HG03432 (cell line): ENCODE measurements around the gene CCDC126.
"Not testable (repeated sequence)": the region's sequence is repeated elsewhere in the genome, so short reads cannot be mapped to it uniquely, and the experiment has no call there.

Source experiments
- ATAC-seq: cut with Tn5 transposase; IDR thresholded peaks from one replicate; pipeline ENCODE4 v1.9.1; 2021; ENCODE audit warnings: mild to moderate bottlenecking, moderate library complexity; ENCODE audit not compliant: unreplicated experiment

The CCDC126 gene

GRCh38 chr7:23597094-23598091 lies at the start of gene CCDC126:
TSS of gene CCDC126 (plus strand) at chr7:23597382. CDS start at chr7:23611316, 13,934 bp downstream.
- ATAC-seq, result peak; percentile 87

- no peak for ATAC-seq
Measured at GRCh38 chr7:23547662-23548061, 49.5 kb upstream of the CCDC126 start.

DNA sequence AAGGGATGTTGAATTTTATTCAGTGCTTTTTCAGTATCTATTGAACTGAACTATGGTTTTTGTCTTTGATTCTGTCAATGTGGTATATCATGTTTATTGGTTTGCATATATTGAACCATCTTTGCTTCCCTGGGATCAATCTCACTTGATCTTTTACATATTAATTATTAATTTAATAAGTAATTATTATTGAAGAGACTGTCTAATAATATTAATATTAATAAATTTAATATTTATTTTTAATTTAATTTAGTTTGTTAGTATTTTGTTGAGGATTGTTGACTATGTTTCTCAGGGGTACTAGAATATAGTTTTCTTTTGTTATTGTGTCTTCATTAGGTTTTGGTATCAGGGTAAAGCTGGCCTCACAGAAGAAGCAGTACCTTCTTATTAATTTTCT lies 38.9 kb upstream of the CCDC126 start:
- ATAC-seq, result no peak

DNA sequence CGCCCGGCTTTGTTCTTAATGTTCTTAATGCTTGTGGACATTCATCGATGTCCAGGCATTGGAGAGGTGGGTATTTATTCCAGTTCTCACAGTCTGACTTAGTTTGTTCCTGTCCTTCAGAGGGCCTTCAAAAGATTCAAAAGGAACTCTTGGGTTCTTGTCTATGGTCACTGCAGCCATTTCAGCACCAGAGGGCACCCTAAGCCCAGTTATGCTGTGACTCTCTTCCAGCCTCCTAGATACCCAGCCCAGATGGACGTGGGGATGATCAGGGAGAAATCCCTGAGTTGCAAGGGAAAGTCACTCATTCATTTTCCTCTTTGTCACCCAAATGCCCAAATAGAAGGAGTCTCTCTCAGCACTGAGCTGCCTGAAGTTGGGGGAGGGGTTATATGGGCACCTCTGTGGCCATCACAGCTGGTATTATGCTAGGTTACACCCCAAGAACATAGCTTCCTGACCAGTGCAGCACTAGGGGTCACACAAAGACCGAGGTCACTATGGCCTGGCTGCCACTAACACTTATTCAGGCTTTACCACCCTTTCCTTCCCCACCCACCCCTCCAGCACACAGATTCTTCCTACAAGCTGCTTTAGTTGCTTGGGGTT lies 26.5 kb upstream of the CCDC126 start:
- ATAC-seq, result peak; percentile 88

DNA sequence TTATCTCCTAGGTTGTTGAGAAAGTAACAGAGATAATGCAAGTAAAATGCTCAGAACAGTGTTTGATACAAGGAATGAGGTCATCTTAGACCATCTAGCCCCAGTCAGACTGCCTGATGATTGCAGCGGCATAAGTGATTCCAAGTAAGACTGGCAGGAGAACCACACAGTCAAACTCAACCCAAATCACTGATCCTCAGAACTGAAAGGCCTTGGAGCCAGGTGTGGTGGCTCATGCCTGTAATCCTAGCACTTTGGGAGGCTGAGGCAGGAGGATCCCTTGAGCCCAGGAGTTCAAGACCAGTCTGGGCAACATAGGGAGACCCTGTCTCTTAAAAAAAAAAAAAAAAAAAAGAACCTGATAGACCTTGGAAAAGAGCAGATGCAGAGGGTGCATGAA lies 15.2 kb upstream of the CCDC126 start:
- not testable (repeated sequence) for ATAC-seq

DNA sequence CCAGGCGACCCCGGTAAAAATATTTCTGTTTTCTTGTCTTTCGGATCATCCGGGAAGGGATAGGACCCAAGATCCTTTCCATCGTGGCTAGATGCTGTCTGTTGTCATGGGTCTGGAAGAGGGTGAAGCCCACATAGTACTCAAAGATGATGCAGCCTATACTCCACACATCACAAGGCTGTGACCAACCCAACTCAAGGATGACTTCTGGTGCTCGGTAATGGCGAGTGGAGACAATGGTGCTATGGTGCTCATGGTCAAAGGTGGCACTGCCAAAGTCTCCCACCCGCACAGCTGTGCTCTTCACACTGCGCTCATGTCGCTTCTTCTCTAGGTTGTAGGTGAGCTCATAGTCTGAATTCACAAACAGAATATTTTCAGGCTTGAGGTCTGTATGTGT lies 11.9 kb upstream of the CCDC126 start:
- not testable (repeated sequence) for ATAC-seq

DNA sequence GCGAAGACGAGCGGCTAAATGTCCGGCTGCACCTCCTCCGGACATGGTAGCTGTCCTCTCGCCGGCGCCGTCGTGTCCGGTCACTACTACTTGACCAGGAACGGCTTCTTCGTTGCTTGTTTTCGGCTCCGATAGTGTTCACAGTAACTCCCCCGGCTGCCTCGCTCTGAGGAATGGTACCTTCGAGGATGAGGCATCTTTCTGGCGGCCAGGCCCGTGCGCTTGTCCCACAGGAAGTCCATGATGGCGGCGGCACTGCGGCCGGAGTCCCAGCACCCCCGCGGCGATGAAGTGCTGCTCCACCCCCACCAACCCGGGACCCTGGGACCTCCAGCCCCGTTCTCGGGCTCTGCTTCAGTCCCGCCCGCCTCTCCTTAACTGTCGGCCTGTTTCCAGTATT lies 11.0 kb upstream of the CCDC126 start:
- ATAC-seq, result no peak

- no peak for ATAC-seq
Measured at GRCh38 chr7:23590529-23590928, 6.7 kb upstream of the CCDC126 start.

DNA sequence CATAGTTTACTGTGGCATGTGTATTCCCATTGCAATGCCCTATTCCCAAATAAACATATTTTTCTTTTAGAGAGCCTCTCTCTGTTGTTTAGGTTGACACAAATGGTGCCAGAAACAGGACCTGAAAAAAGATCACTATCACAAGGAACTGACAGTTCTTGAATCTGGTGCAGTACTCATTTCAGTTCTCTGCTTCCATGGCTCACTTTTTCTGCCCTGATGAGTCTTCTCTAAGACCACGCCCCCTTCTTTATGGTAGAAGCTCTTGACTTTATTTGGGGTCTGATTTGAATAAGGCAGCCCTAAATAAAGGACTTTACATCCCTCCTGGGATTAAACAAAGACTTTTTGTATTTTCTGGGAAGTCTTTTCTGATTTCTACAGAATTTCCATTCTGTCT lies 3.5 kb upstream of the CCDC126 start:
- ATAC-seq, result no peak

GRCh38 chr7:23594879-23595604 lies 2.1 kb upstream of the CCDC126 start:
- ATAC-seq, result peak; percentile 70

- ATAC-seq, result no peak
Measured at GRCh38 chr7:23598296-23598695, 1.1 kb downstream of the CCDC126 start.

DNA sequence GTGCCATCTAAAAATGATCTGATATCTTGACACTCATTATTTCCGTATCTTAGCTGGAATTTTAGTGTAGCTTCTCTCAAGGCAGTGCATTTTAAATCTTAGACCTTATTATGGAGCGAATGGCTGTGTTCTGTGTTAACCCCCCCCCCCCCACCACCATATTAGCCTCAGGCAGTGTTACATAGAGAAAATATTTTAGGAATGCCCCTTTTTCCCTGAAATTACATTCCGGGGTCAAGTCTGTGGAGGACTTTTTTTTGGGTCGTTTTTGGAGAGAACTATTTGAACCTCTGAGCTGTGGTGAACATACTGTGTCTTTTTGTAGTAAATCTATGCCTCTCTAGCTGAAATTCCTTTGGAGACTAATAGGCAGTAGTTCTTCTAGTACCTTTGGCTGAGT lies 3.1 kb downstream of the CCDC126 start:
- ATAC-seq, result no peak

GRCh38 chr7:23603632-23604295 lies 6.6 kb downstream of the CCDC126 start:
- ATAC-seq, result no peak

DNA sequence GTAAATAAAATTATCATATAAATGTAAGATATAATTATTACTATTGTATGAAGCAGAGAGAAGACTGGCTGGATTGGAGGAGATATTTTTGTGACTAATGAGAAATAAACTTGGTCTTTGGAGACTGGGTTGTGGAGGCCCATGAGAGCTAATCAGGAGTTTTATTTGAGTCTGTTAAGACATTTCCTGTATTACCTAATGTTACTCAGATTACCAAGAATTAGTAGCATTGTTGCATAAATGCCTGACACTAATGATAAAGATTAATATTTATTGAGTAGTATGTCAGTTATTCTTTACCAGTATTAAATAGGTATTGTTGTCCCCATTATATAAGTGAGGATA lies 7.1 kb downstream of the CCDC126 start:
- ATAC-seq, result no peak

DNA sequence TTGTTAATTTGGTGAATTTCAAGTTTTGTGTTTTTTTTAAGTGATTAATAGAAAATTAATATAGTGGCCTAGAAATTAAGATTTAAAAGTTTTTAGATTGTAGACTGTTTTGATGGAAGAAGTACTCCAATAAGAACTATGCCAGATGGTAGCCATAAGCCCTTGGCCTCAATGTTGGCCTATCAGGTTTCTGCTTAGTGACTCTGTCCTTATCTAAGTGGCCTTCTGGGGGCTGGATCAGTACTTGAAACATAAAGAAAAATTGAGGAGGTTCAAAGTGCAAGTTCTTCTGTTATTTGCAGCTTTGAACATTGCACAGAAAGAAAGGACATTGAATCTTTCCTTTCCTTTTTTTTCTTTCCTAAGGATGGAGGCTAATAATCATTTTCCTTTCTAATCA lies 9.9 kb downstream of the CCDC126 start:
- no peak for ATAC-seq

- ATAC-seq, result no peak
Measured at GRCh38 chr7:23607866-23608265, 10.7 kb downstream of the CCDC126 start.

- no peak for ATAC-seq
Measured at GRCh38 chr7:23615331-23615730, 18.1 kb downstream of the CCDC126 start.

DNA sequence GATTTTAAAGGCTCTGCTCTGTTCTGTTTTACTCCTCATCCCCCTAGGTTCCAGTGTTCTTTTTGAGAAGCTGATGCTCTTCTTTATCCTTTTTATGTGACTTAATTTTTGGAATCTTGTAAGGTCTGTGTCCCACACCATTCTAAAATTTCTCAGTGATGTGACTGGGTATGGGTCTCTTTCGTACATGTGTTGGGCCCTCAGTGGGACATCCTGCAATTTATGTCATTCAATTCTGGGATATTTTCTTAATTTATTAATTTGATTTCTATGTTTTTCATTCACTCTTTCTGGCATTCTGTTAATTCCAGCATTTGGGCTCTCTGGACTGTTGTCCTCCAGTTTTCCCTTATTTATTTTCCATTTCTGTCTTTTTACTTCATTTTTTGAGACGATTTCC lies 19.4 kb downstream of the CCDC126 start:
- ATAC-seq, result no peak

- no peak for ATAC-seq
Measured at GRCh38 chr7:23617482-23617881, 20.3 kb downstream of the CCDC126 start.

DNA sequence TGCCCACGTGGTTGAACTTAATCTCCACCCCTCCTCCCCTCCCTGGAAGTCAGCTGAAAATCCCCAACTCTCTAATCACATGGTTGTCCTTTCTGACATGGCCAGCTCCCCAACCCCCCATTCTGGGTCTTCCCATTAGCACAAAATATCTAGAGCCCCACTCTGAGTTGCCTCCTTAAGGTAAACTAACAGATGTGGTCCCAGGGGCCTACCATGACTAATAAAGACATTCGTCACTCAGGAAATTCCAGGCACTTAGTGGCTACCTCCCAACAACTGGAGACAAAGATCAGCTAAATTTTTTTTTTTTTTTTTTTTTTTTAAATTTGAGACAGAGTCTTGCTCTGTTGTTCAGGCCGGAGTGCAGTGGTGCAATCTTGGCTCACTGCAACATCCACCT lies 21.1 kb downstream of the CCDC126 start:
- ATAC-seq, result no peak

GRCh38 chr7:23619141-23619540 lies 22.0 kb downstream of the CCDC126 start:
- no peak for ATAC-seq
